Common myeloid progenitor, CD34-positive (primary cell): Measurements from ENCODE around the gene C19orf73.
A peak's percentile ranks its signal among the peaks of the same experiment; 100 is the strongest.

Source experiments
- CTCF ChIA-PET: fragments of 350-600 bp; sonication (Branson Sonifier 250); formaldehyde crosslinking; loops from one replicate; lab custom pipeline; 2021; ENCODE audit warnings: antibody characterized with exemption; lab: Charles Lee
- POLR2A ChIA-PET: fragments of 350-600 bp; sonication (Branson Sonifier 250); formaldehyde crosslinking; loops from one replicate; lab custom pipeline; 2021; ENCODE audit warnings: antibody characterized with exemption; lab: Charles Lee
- DNase-seq, 3 donors: peaks; one replicate each; pipeline versions ENCODE4 v3.0.0 to v3.0.0-alpha.2; 2013
- H3K27ac ChIP-seq, 2 experiments: 1 replicate in 1 of 2; 2 replicates in 1 of 2; pipeline ENCODE4 v1.7.0; 2013; ENCODE audit warnings: inconsistent platforms in 2 of 2, low read length in 2 of 2, mild to moderate bottlenecking in 2 of 2, low read depth in 1 of 2, moderate library complexity in 1 of 2; ENCODE audit not compliant: severe bottlenecking in 2 of 2, insufficient read depth in 1 of 2, poor library complexity in 1 of 2
- H3K27me3 ChIP-seq, 5 experiments: replicated peaks in 2 of 5; 1 replicate in 3 of 5; 2 replicates in 2 of 5; pipeline versions ENCODE4 v1.6.1 to v1.7.0; 2013; ENCODE audit warnings: low read length in 4 of 5, mild to moderate bottlenecking in 2 of 5, moderate library complexity in 2 of 5, inconsistent platforms in 1 of 5; ENCODE audit not compliant: insufficient read depth in 5 of 5, control insufficient read depth in 4 of 5
- H3K36me3 ChIP-seq, 4 experiments: 1 replicate in 2 of 4; 2 replicates in 2 of 4; pipeline versions ENCODE4 v1.6.1 to v1.7.0; 2013; ENCODE audit warnings: low read length in 3 of 4, control low read depth in 1 of 4, mild to moderate bottlenecking in 1 of 4; ENCODE audit not compliant: control insufficient read depth in 4 of 4, insufficient read depth in 4 of 4
- H3K4me1 ChIP-seq, 4 experiments: 1 replicate in 3 of 4; 2 replicates in 1 of 4; pipeline versions ENCODE4 v1.6.1 to v1.7.1; 2013; ENCODE audit warnings: low read length in 3 of 4, mild to moderate bottlenecking in 3 of 4, control low read depth in 1 of 4, inconsistent platforms in 1 of 4, moderate library complexity in 1 of 4; ENCODE audit not compliant: control insufficient read depth in 4 of 4, insufficient read depth in 4 of 4; ENCODE audit errors: control extremely low read depth in 1 of 4
- H3K4me3 ChIP-seq, 7 experiments: 1 replicate in 4 of 7; 2 replicates in 3 of 7; pipeline versions ENCODE4 v1.5.1 to v1.7.0; 2013; ENCODE audit warnings: mild to moderate bottlenecking in 7 of 7, low read length in 6 of 7, moderate library complexity in 6 of 7, inconsistent platforms in 2 of 7, low read depth in 2 of 7, control low read depth in 1 of 7; ENCODE audit not compliant: insufficient read depth in 4 of 7, control insufficient read depth in 1 of 7; ENCODE audit errors: extremely low read depth in 1 of 7
- H3K9me3 ChIP-seq, 5 experiments: 1 replicate in 4 of 5; 2 replicates in 1 of 5; pipeline versions ENCODE4 v1.6.1 to v1.7.1; 2013; ENCODE audit warnings: low read length in 4 of 5, mild to moderate bottlenecking in 2 of 5, inconsistent platforms in 1 of 5, low read depth in 1 of 5, moderate library complexity in 1 of 5; ENCODE audit not compliant: control insufficient read depth in 4 of 5, insufficient read depth in 2 of 5; ENCODE audit errors: control extremely low read depth in 1 of 5
- WGBS: methylation state at CpG from one replicate; pipeline ENCODE4 v1.1.5; 2013; ENCODE audit not compliant: insufficient coverage; 5-methylcytosine and 5-hydroxymethylcytosine counted together

Gene C19orf73

DNA sequence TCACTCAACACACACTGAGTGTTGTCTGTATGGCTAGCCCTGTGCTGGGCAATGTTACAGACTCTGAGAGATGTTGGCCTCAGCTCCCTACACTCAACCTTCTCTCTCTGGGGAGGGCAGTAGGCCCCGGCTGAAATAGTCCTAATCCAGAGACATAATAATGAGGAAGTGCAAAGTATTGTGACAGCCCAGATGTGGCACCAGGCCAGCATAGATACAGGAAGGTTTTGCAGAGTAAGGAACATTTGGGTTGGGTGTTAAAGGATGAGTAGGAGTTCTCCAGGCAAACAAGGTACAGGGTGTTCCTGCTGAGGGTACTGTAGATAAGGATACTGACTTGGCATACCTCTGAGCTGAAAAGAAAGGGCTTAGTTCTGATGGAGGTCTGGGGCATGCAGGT, 2.4 kb downstream of the C19orf73 start:
- no peaks in the 10 kb centered on the region for H3K36me3 ChIP-seq
- CTCF ChIA-PET, result interaction anchor here (1.3 to 2.3 kb wide), 3 partner anchors 10 to 19 kb away, joined by 5 to 10 read pairs (median 6); no protein-coding TSS in a partner anchor
- no peak overlapping the region for H3K4me3 ChIP-seq
- H3K27ac ChIP-seq, result no peak overlapping the region
- peaks cover 2 to 49% (median 40%) of the 10 kb centered on the region in 4 experiments for H3K4me1 ChIP-seq
- H3K9me3 ChIP-seq, result no peaks in the 10 kb centered on the region
- POLR2A ChIA-PET, result no interaction called here
- peak in 2 of 3 donors; percentile 63 for DNase-seq
- no CpG with 5 or more reads among the region's 1 CpG for WGBS
- H3K27me3 ChIP-seq, result peaks cover 0 to 19% (median 11%) of the 10 kb centered on the region in 5 experiments

- POLR2A ChIA-PET, result interaction anchor here (0.6 to 1.9 kb wide), 4 partner anchors 10 to 35 kb away, joined by 3 to 13 read pairs (median 4); no protein-coding TSS in a partner anchor
- Histone ChIP-seq H3K4me3 (peak overlapping the region; percentile 58 to 86 (median 72)), H3K36me3 (peaks cover 0 to 2% (median under 1%) of the 10 kb centered on the region in 4 experiments), H3K27me3 (peaks cover 0 to 3% (median under 1%) of the 10 kb centered on the region in 5 experiments), H3K4me1 (peaks cover 2 to 46% (median 33%) of the 10 kb centered on the region in 4 experiments), H3K27ac (no peak overlapping the region), H3K9me3 (no peaks in the 10 kb centered on the region)
- 11% methylated on average over 59 of the region's 68 CpGs for WGBS
- DNase-seq, result peak; percentile 59 to 74 (median 61)
- CTCF ChIA-PET, result interaction anchor here (0.6 to 2.7 kb wide), 14 partner anchors 9 to 364 kb away, joined by 3 to 21 read pairs (median 6); no protein-coding TSS in a partner anchor
Measured at GRCh38 chr19:49114630-49115363, 4.1 kb downstream of the C19orf73 start.

GRCh38 chr19:49113762-49114629, 4.9 kb downstream of the C19orf73 start, which contains the start of gene LIN7B:
LIN7B (plus strand) TSS chr19:49114370; CDS start chr19:49114405, 35 bp downstream.
- H3K27me3 ChIP-seq, result no peaks in the 10 kb centered on the region
- H3K4me3 ChIP-seq, result peak within 1 kb of the TSS; percentile 58 to 86 (median 72)
- peaks cover 2 to 41% (median 28%) of the 10 kb centered on the region in 4 experiments for H3K4me1 ChIP-seq
- under 1% methylated on average over 51 of the region's 66 CpGs for WGBS
- peak; percentile 67 to 84 (median 78) for DNase-seq
- H3K36me3 ChIP-seq, result peaks cover 2 to 9% (median 8%) of the 10 kb centered on the region in 4 experiments
- POLR2A ChIA-PET, result interaction anchor here (0.6 to 1.9 kb wide), 4 partner anchors 11 to 36 kb away, joined by 3 to 13 read pairs (median 4); no protein-coding TSS in a partner anchor
- no peaks in the 10 kb centered on the region for H3K9me3 ChIP-seq
- H3K27ac ChIP-seq, result no peak within 1 kb of the TSS
- CTCF ChIA-PET, result interaction anchor here (0.7 to 2.7 kb wide), 17 partner anchors 9 to 94 kb away, joined by 3 to 21 read pairs (median 5); partner anchors contain the start of gene HRC

- Histone ChIP-seq H3K27ac (no peak overlapping the region), H3K27me3 (no peaks in the 10 kb centered on the region), H3K9me3 (no peaks in the 10 kb centered on the region), H3K4me1 (peaks cover 0 to 17% (median 15%) of the 10 kb centered on the region in 4 experiments), H3K36me3 (peaks cover 4 to 35% (median 25%) of the 10 kb centered on the region in 4 experiments), H3K4me3 (no peak overlapping the region)
- CTCF ChIA-PET, result interaction anchor here (0.9 to 1.7 kb wide), 3 partner anchors 14 to 39 kb away, joined by 5 to 8 read pairs (median 5); no protein-coding TSS in a partner anchor
- POLR2A ChIA-PET, result no interaction called here
- DNase-seq, result no peak
- WGBS, result 94% methylated on average over 5 of the region's 11 CpGs
Measured at GRCh38 chr19:49111218-49111998, 7.5 kb downstream of the C19orf73 start.

DNA sequence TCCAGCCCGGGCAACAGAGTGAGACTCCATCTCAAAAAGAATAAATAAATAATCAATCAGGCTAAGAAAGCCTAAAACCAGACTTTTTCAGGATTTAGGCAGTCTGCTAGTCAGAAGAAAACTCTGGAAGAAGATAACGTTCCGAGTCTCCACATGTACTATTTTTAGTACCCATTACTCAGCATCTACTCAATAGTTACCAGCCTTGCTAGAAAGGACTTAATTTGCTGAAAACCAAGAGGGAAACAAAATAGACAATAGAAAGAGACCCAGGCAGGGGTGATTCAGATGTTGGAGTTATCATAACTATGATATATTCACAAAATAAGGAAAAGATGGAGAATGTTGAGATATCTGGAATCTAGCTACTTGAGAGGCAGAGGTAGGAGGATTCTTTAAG, 8.4 kb downstream of the C19orf73 start:
- H3K4me3 ChIP-seq, result no peak overlapping the region
- no peak for DNase-seq
- H3K27ac ChIP-seq, result no peak overlapping the region
- 100% methylated on average over 1 of the region's 3 CpGs for WGBS
- ChIA-PET CTCF (interaction anchor here (1.6 to 1.7 kb wide), 2 partner anchors 13 to 36 kb away, joined by 5 to 8 read pairs; no protein-coding TSS in a partner anchor), POLR2A (no interaction called here)
- H3K27me3 ChIP-seq, result no peaks in the 10 kb centered on the region
- peaks cover 0 to 16% (median 14%) of the 10 kb centered on the region in 4 experiments for H3K4me1 ChIP-seq
- H3K36me3 ChIP-seq, result peaks cover 4 to 44% (median 33%) of the 10 kb centered on the region in 4 experiments
- H3K9me3 ChIP-seq, result no peaks in the 10 kb centered on the region
